DMS153 (cell line): ENCODE measurements around the gene DDI2.
"Not testable (repeated sequence)": the region's sequence is repeated elsewhere in the genome, so short reads cannot be mapped to it uniquely, and the experiment has no call there.

ENCODE experiments used
- DNase-seq: peaks from one replicate; lab custom pipeline; 2025; lab: John Stamatoyannopoulos, UW

Gene DDI2

DNA sequence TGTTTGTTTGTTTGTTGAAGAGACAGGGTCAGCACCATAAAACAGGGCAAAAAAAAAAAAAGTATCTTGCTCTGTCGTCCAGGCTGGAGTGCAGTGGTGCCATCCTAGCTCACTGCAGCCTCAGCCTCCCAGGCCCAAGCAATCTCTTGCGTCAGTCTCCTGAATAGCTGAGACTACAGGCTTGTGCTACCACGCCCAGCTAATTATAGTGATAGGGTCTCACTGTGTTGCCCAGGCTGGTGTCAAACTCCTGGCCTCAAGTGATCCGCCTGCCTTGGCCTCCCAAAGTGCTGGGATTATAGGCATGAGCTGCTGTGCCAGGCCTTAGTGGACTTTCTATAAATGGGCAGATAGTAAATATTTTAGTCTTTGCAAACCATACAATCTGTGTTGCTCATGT is 19.2 kb downstream of the DDI2 start:
- DNase-seq = no peak

- no peak for DNase-seq
Observed at GRCh38 chr1:15637826-15638225, 20.6 kb downstream of the DDI2 start.

- no peak for DNase-seq
Observed at GRCh38 chr1:15639262-15639661, 22.0 kb downstream of the DDI2 start.

DNA sequence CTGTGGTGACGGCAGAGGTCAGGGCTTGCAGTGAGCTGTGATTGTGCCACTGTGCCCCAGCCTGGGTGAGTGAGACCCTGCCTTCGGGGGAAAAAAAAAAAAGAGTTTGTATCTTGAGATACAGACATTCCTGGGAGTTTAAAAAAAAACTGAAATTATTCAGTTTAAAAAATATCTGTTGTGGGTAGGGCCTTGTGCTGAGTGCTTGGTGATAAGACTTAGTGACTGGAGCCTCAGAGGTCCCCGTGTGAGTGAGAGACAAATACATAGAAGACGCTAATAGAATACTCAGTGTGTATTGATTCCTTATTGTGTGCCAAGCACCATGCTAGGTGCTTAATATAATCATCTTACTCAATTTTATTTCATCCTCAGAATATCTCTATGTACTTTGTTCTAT is 22.7 kb downstream of the DDI2 start:
- no peak for DNase-seq

- DNase-seq = no peak
Observed at GRCh38 chr1:15640667-15641066, 23.4 kb downstream of the DDI2 start.

DNA sequence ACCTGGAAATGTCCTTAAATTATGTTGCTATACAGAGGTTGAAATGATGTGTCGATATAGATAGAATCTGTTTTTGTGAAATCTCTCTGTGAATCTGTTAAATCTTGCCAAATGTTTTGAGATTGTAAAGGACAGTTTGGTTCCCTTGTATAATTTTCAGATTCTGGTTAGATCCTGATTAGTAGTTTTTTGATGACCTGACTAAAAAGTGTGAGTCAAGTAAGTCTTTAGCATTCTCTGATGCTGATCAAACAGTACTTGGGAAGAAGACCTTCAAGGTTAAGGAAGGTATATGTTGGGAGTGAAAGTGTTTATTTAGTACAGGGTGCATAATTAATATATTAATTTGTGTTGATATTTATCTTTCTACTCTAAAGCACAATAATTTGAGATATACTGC is 32.7 kb downstream of the DDI2 start:
- no peak for DNase-seq

GRCh38 chr1:15650433-15650832 is 33.2 kb downstream of the DDI2 start:
- DNase-seq = no peak

GRCh38 chr1:15652130-15652529 is 34.9 kb downstream of the DDI2 start:
- not testable (repeated sequence) for DNase-seq

GRCh38 chr1:15654091-15654690 is 36.9 kb downstream of the DDI2 start:
- no peak for DNase-seq

- DNase-seq = no peak
Observed at GRCh38 chr1:15656464-15656863, 39.2 kb downstream of the DDI2 start.

- no peak for DNase-seq
Observed at GRCh38 chr1:15657021-15657420, 39.8 kb downstream of the DDI2 start.

DNA sequence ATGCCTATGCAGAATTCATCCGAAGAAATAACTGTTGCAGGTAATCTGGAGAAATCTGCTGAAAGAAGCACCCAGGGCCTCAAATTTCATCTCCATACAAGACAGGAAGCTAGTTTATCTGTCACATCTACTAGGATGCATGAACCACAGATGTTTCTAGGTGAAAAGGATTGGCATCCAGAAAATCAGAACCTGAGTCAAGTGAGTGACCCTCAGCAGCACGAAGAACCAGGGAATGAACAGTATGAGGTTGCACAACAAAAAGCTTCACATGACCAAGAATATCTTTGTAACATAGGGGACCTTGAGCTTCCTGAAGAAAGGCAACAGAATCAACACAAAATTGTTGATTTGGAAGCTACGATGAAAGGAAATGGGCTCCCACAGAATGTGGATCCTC is 42.9 kb downstream of the DDI2 start:
- DNase-seq = no peak

- DNase-seq = no peak
Observed at GRCh38 chr1:15662477-15662876, 45.2 kb downstream of the DDI2 start.

GRCh38 chr1:15663925-15664324 is 46.7 kb downstream of the DDI2 start:
- DNase-seq = no peak

DNA sequence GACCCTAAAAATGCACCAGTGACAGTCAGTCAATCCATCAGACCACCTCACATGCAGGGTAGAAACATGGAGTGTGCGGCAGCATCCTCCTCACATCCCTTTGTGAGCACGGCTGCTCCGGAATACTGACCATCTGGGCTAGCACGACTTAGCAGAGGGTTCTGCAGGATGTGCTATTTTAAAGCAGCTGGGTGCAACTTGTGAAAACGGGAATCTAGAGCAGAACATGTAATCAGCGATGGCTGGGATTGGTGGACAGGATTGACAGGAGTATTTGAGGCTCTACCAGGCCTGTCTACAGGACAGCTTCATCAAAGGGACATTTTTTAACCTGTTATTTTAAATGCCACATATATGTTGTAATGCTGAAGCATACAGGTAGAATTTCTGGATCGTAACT is 50.1 kb downstream of the DDI2 start:
- DNase-seq = no peak

- DNase-seq = no peak
Observed at GRCh38 chr1:15668089-15668754, 51.0 kb downstream of the DDI2 start.

DNA sequence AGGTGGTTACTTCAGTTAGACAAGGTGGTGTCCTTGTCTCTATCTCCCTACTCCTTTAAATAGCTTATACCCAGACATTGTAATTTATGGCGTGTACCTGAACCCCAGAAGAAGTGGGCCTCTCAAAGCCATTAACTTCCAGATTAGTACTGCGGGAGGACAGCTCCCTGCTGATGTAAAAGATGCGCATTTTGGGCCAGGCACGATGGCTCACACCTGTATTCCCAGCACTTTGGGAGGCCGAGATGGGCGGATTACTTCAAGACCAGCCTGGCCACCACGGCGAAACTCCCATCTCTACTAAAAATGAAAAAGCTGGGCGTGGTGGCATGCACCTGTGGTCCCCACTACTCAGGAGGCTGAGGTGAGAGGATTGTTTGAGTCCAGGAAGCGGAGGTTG is 51.8 kb downstream of the DDI2 start:
- no peak for DNase-seq

GRCh38 chr1:15669864-15670263 is 52.6 kb downstream of the DDI2 start:
- no peak for DNase-seq

- no peak for DNase-seq
Observed at GRCh38 chr1:15671430-15671829, 54.2 kb downstream of the DDI2 start.

GRCh38 chr1:15674386-15675159 is 57.3 kb downstream of the DDI2 start:
- DNase-seq = no peak

DNA sequence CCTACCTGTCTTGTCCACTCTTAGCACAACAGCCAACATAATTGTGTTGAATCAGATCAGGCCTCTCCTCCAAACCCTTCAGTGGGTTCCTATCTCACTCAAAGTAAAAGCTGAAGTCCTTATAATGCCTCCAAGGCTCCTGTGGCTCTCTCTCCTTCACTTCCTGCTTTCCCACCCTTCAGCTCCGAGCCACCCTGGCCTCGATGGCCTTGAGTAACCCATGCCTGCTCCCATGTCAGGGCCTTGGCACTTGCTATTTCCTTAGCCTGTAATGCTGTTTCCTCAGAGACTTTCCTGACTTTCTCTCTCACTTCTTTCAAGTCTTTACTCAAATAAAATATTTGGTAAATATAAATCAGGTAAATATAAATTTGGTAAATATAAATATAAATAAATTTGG is 58.8 kb downstream of the DDI2 start:
- DNase-seq = no peak

DNA sequence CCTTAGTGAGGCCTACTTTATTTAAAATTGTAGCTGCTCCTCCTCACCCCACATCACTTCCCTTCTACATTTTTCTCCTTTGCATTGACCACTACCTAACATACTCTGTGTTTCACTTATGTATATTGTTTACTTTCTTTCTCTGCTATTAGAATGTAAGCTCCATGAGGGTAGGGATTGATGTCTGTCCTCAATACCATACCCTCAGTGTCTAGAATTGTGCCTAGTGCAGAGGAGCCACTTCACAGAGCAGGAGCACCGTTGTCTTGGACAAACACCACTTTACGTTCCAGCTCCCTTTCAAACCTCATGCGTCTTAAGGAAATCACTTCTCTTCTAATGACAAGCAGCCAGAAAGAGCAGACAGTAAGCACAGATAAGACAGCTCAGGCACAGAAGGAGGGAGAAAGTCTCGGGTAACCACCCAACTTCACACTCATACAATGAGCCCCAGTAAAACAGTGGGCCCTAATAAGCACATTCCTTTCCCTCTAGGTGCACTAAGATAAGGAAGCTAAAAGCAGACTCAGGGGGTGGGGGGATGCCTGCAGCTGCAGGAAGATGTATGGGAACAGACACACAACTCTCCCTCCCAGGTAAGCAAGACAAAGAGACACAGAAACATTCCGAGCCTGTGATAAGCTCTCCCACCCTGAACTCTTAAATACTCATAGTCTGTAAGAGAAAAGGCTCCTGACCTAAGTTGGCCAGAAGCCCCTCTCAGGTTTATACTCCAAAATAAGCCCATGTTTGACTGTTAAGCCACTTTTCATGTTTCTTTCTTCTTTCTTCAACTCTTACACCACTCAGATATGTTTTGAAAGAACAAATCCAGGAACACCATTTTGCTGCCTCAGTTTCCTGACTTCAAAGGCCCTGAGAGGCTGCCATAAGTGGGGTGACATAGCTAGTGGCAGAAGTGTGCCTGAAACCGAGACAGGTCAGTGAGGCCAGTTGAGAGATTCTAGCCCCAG is 59.7 kb downstream of the DDI2 start:
- no peak for DNase-seq
